ENCODE measurements around the gene DBI.

DNA sequence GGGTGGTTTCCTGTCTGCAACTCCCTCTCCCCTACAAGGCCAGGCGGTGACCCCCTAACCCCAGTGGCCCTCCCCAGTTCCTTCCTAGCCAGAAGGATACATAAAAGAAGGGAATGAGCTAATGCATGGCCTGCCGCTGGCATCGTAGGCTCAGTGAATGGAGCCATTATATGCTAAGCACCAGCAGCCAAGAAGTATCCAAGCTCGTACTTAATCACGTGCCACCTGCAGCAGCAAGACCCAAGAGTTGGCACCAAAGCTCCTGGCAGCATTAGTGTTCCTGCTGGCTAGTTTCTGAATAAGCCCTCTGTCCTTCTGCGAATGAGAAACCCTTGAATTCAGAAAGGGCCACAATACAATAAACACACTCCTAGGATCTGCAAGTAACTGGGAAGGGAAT, 4.3 kb downstream of the DBI start:
- TF ChIP-seq ZFP36 (IDR thresholded peaks at IDR 0.05; ENCODE audit: borderline replicate concordance, partially characterized antibody) (no peak), SREBF2 (IDR thresholded peaks at IDR 0.05) (no peak), PHF8 (IDR thresholded peaks at IDR 0.05; ENCODE audit: borderline replicate concordance, low read depth) (no peak), ZC3H11A (IDR thresholded peaks at IDR 0.05) (no peak), HMGXB4 (CRISPR knock-in tag; IDR thresholded peaks at IDR 0.05; ENCODE audit: borderline replicate concordance) (no peak), POLR2AphosphoS2 (conservative IDR thresholded peaks at IDR 0.05; ENCODE audit: low read length) (no peak), TP53 (CRISPR knock-in tag; IDR thresholded peaks at IDR 0.05) (no peak), SMC3 (IDR thresholded peaks at IDR 0.05) (no peak), FOSB (CRISPR knock-in tag; IDR thresholded peaks at IDR 0.05) (no peak), EHMT2 (IDR thresholded peaks at IDR 0.05; ENCODE audit: low read depth) (no peak)
- TF ChIP-seq, protein P1, sequence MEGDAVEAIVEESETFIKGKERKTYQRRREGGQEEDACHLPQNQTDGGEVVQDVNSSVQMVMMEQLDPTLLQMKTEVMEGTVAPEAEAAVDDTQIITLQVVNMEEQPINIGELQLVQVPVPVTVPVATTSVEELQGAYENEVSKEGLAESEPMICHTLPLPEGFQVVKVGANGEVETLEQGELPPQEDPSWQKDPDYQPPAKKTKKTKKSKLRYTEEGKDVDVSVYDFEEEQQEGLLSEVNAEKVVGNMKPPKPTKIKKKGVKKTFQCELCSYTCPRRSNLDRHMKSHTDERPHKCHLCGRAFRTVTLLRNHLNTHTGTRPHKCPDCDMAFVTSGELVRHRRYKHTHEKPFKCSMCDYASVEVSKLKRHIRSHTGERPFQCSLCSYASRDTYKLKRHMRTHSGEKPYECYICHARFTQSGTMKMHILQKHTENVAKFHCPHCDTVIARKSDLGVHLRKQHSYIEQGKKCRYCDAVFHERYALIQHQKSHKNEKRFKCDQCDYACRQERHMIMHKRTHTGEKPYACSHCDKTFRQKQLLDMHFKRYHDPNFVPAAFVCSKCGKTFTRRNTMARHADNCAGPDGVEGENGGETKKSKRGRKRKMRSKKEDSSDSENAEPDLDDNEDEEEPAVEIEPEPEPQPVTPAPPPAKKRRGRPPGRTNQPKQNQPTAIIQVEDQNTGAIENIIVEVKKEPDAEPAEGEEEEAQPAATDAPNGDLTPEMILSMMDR (IDR thresholded peaks at IDR 0.05), result no peak
